H1 (cell line): Measurements from ENCODE around the gene ANKRD40CL. TPM values are rescaled to one million over a fixed set of nuclear protein-coding genes. Genes with fewer than 3 reads are reported as not detected.

ENCODE experiments used
- CTCF ChIA-PET: fragments of 300-600 bp; sonication (Branson Sonifier 250); formaldehyde crosslinking; loops from one replicate; lab custom pipeline; 2021; ENCODE audit not compliant: partially characterized antibody; lab: Charles Lee
- POLR2A ChIA-PET: fragments of 300-600 bp; sonication (Branson Sonifier 250); formaldehyde crosslinking; loops from one replicate; lab custom pipeline; 2021; ENCODE audit warnings: inconsistent platforms; ENCODE audit not compliant: partially characterized antibody; lab: Charles Lee
- DNase-seq, 2 experiments: peaks; one replicate each; pipeline versions ENCODE4 v3.0.0 to v3.0.0-alpha.2; 2010 to 2022; ENCODE audit warnings: low spot score in 2 of 2, low read depth in 1 of 2, mixed read lengths in 1 of 2
- FAIRE-seq: peaks from 2 replicates; lab custom pipeline; 2011; peaks lifted over from hg19 to GRCh38; lab: Jason Lieb, UNC
- H2AFZ ChIP-seq: 2 replicates; pipeline ENCODE4 v1.8.1; 2012; ENCODE audit warnings: low read length, inconsistent platforms
- H2AK5ac ChIP-seq: 2 replicates; pipeline ENCODE4 v1.6.1; 2013; ENCODE audit warnings: low read depth, low read length
- H2BK120ac ChIP-seq: replicated peaks from 2 replicates; pipeline ENCODE3; 2013; ENCODE audit warnings: low read depth, low read length, inconsistent platforms
- H2BK12ac ChIP-seq: 2 replicates; pipeline ENCODE4 v1.6.1; 2013; ENCODE audit warnings: low read depth, low read length
- H2BK15ac ChIP-seq: 2 replicates; pipeline ENCODE4 v1.6.1; 2013; ENCODE audit warnings: low read length
- H2BK20ac ChIP-seq: 2 replicates; pipeline ENCODE4 v1.6.1; 2013; ENCODE audit warnings: low read length
- H2BK5ac ChIP-seq: 2 replicates; pipeline ENCODE4 v1.6.1; 2013; ENCODE audit warnings: low read depth, low read length
- H3K14ac ChIP-seq: 2 replicates; pipeline ENCODE4 v1.6.1; 2013; ENCODE audit warnings: inconsistent platforms; ENCODE audit not compliant: insufficient read length
- H3K18ac ChIP-seq: 2 replicates; pipeline ENCODE4 v1.6.1; 2013; ENCODE audit warnings: low read length; ENCODE audit errors: extremely low read depth
- H3K23ac ChIP-seq: 2 replicates; pipeline ENCODE4 v1.6.1; 2013; ENCODE audit warnings: inconsistent platforms; ENCODE audit not compliant: insufficient read length
- H3K23me2 ChIP-seq: 2 replicates; pipeline ENCODE4 v1.6.1; 2013; ENCODE audit warnings: low read depth, low read length
- H3K27ac ChIP-seq: 2 replicates; pipeline ENCODE4 v1.6.1; 2011; ENCODE audit warnings: low read depth, low read length, inconsistent platforms
- H3K27me3 ChIP-seq, 4 experiments: replicated peaks in 1 of 4; 1 replicate in 1 of 4; 2 replicates in 3 of 4; pipeline versions ENCODE4 v1.6.1 to v1.8.1; 2011 to 2013; ENCODE audit warnings: low read length in 3 of 4, mild to moderate bottlenecking in 3 of 4, inconsistent platforms in 2 of 4, mixed read lengths in 2 of 4, moderate library complexity in 1 of 4; ENCODE audit not compliant: control insufficient read depth in 3 of 4, insufficient read depth in 3 of 4; ENCODE audit errors: extremely low read depth in 1 of 4
- H3K36me3 ChIP-seq, 4 experiments: 2 replicates each; pipeline versions ENCODE4 v1.6.1 to v1.8.1; 2011 to 2013; ENCODE audit warnings: mild to moderate bottlenecking in 4 of 4, low read length in 3 of 4, moderate library complexity in 2 of 4, control low read depth in 1 of 4, inconsistent platforms in 1 of 4; ENCODE audit not compliant: insufficient read depth in 4 of 4, control insufficient read depth in 2 of 4
- H3K4ac ChIP-seq: replicated peaks from 2 replicates; pipeline ENCODE3; 2013; ENCODE audit warnings: low read length, low read depth, mixed read lengths, inconsistent platforms; ENCODE audit not compliant: insufficient read length
- H3K4me1 ChIP-seq, 4 experiments: replicated peaks in 1 of 4; 1 replicate in 1 of 4; 2 replicates in 3 of 4; pipeline versions ENCODE4 v1.6.1 to v1.8.1; 2011 to 2013; ENCODE audit warnings: low read length in 3 of 4, inconsistent platforms in 2 of 4, mixed read lengths in 1 of 4; ENCODE audit not compliant: insufficient read depth in 4 of 4, control insufficient read depth in 3 of 4
- H3K4me2 ChIP-seq, 2 experiments: 2 replicates each; pipeline versions ENCODE4 v1.6.1 to v1.8.1; 2011 to 2013; ENCODE audit warnings: low read depth in 2 of 2, low read length in 2 of 2, control low read depth in 1 of 2, inconsistent platforms in 1 of 2, mild to moderate bottlenecking in 1 of 2; ENCODE audit not compliant: insufficient read depth in 1 of 2
- H3K4me3 ChIP-seq, 4 experiments: fragments of 200-600, 300-600 bp in 1 of 4; sonication (generic), shearing (Covaris generic), sonication (Bioruptor Twin) in 1 of 4; 2 replicates each; pipeline versions ENCODE4 v1.5.1 to v1.8.1; 2011 to 2016; ENCODE audit warnings: low read length in 4 of 4, low read depth in 3 of 4, control low read depth in 2 of 4, inconsistent platforms in 2 of 4, mild to moderate bottlenecking in 2 of 4, mixed read lengths in 1 of 4, moderate library complexity in 1 of 4; ENCODE audit not compliant: insufficient read depth in 2 of 4; ENCODE audit errors: extremely low read depth in 1 of 4
- H3K56ac ChIP-seq: replicated peaks from 2 replicates; pipeline ENCODE3; 2013; ENCODE audit warnings: low read depth, mild to moderate bottlenecking, mixed read lengths, low read length, inconsistent platforms; ENCODE audit not compliant: insufficient read length
- H3K79me1 ChIP-seq: 2 replicates; pipeline ENCODE4 v1.6.1; 2013; ENCODE audit warnings: low read depth, low read length, control low read depth
- H3K79me2 ChIP-seq, 2 experiments: 2 replicates each; pipeline versions ENCODE4 v1.6.1 to v1.8.1; 2012 to 2013; ENCODE audit warnings: low read length in 2 of 2, mild to moderate bottlenecking in 2 of 2, inconsistent platforms in 1 of 2; ENCODE audit not compliant: insufficient read depth in 2 of 2, control insufficient read depth in 1 of 2
- H3K9ac ChIP-seq, 4 experiments: replicated peaks in 1 of 4; 1 replicate in 1 of 4; 2 replicates in 3 of 4; pipeline versions ENCODE4 v1.6.1 to v1.8.1; 2011 to 2013; ENCODE audit warnings: low read depth in 3 of 4, low read length in 3 of 4, control low read depth in 2 of 4, mild to moderate bottlenecking in 2 of 4, moderate library complexity in 2 of 4, inconsistent platforms in 1 of 4; ENCODE audit errors: extremely low read depth in 1 of 4
- H3K9me3 ChIP-seq, 2 experiments: 2 replicates each; pipeline versions ENCODE4 v1.6.1 to v1.8.1; 2012 to 2013; ENCODE audit warnings: mild to moderate bottlenecking in 2 of 2, moderate library complexity in 2 of 2, control low read depth in 1 of 2, inconsistent platforms in 1 of 2, low read depth in 1 of 2, low read length in 1 of 2, mixed read lengths in 1 of 2; ENCODE audit not compliant: insufficient read depth in 2 of 2
- H4K20me1 ChIP-seq, 2 experiments: replicated peaks in 1 of 2; 2 replicates each; pipeline versions ENCODE3 to v1.8.1; 2011 to 2013; ENCODE audit warnings: inconsistent platforms in 2 of 2, low read length in 2 of 2, mild to moderate bottlenecking in 1 of 2; ENCODE audit not compliant: insufficient read depth in 2 of 2, control insufficient read depth in 1 of 2
- H4K5ac ChIP-seq: 2 replicates; pipeline ENCODE4 v1.6.1; 2013; ENCODE audit warnings: low read length, low read depth, mixed read lengths, inconsistent platforms; ENCODE audit not compliant: insufficient read length
- H4K8ac ChIP-seq: 2 replicates; pipeline ENCODE4 v1.8.0; 2013; ENCODE audit warnings: mild to moderate bottlenecking, moderate library complexity, low read length, inconsistent platforms; ENCODE audit not compliant: insufficient read depth; ENCODE audit errors: extremely low read depth
- H4K91ac ChIP-seq: replicated peaks from 2 replicates; pipeline ENCODE3; 2013; ENCODE audit warnings: low read length, mixed read lengths, inconsistent platforms; ENCODE audit not compliant: insufficient read length
- BACH1 ChIP-seq: IDR thresholded peaks from 2 replicates; pipeline ENCODE4 v1.6.1; 2012; ENCODE audit warnings: low read length, improper control_type of control experiment
- CBX5 ChIP-seq: fragments of 300-800, 300-1000 bp; sonication (generic); IDR thresholded peaks from 2 replicates; pipeline ENCODE4 v1.7.1; 2016; ENCODE audit warnings: antibody characterized with exemption, low read length, low read depth
- E2F6 ChIP-seq: IDR thresholded peaks from 2 replicates; pipeline ENCODE4 v1.6.1; 2012; ENCODE audit warnings: inconsistent platforms
- HDAC6 ChIP-seq: IDR thresholded peaks from one replicate; pipeline ENCODE4 v1.7.1; 2012; ENCODE audit warnings: low read depth, mild to moderate bottlenecking, inconsistent platforms, low read length, moderate library complexity
- KDM1A ChIP-seq: fragments of 200-600, 300-600 bp; sonication (generic); IDR thresholded peaks from 2 replicates; pipeline ENCODE4 v1.7.1; 2016; ENCODE audit warnings: mild to moderate bottlenecking, low read length, borderline replicate concordance
- KDM5A ChIP-seq: fragments of 200-600 bp; IDR thresholded peaks from 2 replicates; pipeline ENCODE4 v1.7.1; 2012; ENCODE audit warnings: mild to moderate bottlenecking, low read length, inconsistent platforms, mixed read lengths
- RAD21 ChIP-seq, 2 experiments: IDR thresholded peaks in 1 of 2; conservative IDR thresholded peaks in 1 of 2; 2 replicates each; pipeline ENCODE4 v1.6.1; 2011; ENCODE audit warnings: low read depth in 2 of 2, low read length in 2 of 2, improper control_type of control experiment in 1 of 2, inconsistent platforms in 1 of 2, mild to moderate bottlenecking in 1 of 2, moderate library complexity in 1 of 2
- SIRT6 ChIP-seq: IDR thresholded peaks from one replicate; pipeline ENCODE4 v1.7.1; 2012; ENCODE audit warnings: low read length, inconsistent platforms
- SP1 ChIP-seq: IDR thresholded peaks from 2 replicates; pipeline ENCODE4 v1.6.1; 2011; ENCODE audit warnings: low read depth, low read length
- SP2 ChIP-seq: IDR thresholded peaks from 2 replicates; pipeline ENCODE4 v1.6.1; 2012; ENCODE audit warnings: mild to moderate bottlenecking, low read length, inconsistent platforms
- SRF ChIP-seq: IDR thresholded peaks from 2 replicates; pipeline ENCODE4 v1.6.1; 2011; ENCODE audit warnings: mild to moderate bottlenecking, low read depth, low read length, moderate library complexity
- TBP ChIP-seq: IDR thresholded peaks from 2 replicates; pipeline ENCODE4 v1.6.1; 2011; ENCODE audit warnings: low read depth, low read length, improper control_type of control experiment
- USF2 ChIP-seq: IDR thresholded peaks from 2 replicates; pipeline ENCODE4 v1.6.1; 2011; ENCODE audit warnings: low read length, improper control_type of control experiment
- WGBS, 2 experiments: shearing (Covaris generic) in 1 of 2; methylation state at CpG; one replicate each; pipeline versions ENCODE4 v1.1.6 to v1.1.7; 2013 to 2015; ENCODE audit warnings: low lambda C conversion rate in 2 of 2, mixed read lengths in 2 of 2, inconsistent platforms in 1 of 2, low coverage in 1 of 2, missing lambda C conversion rate in 1 of 2; ENCODE audit not compliant: insufficient replicate concordance in 2 of 2, insufficient coverage in 1 of 2, insufficient read length in 1 of 2; ENCODE audit errors: extremely low coverage in 1 of 2, missing lambda C conversion rate in 1 of 2; 5-methylcytosine and 5-hydroxymethylcytosine counted together
- polyA plus RNA-seq, 7 experiments: library from polyadenylated mRNA; depleted of rRNA in 3 of 7; stranded (reverse) in 5 of 7; unstranded in 2 of 7; fragments of >200 nt in 5 of 7; fragments of 200-250 nt in 2 of 7; gene quantifications; 1 replicate in 5 of 7; 2 replicates in 1 of 7; 4 replicates in 1 of 7; pipeline versions ENCODE4 v1.2.1 to v1.2.3, GENCODE V29; 2011 to 2013; ENCODE audit warnings: missing spikeins in 2 of 7, mixed read lengths in 2 of 7
- total RNA-seq: library from RNA; stranded (reverse); fragmentation: NEBNext Ultra II Directional; extraction: Animal tissue kit (Norgen Biotek cat#: 25700); gene quantifications from 2 replicates; pipeline ENCODE4 v1.2.1, GENCODE V29; 2021

ANKRD40CL gene
- total and polyA plus RNA-seq, 2 of the 8 experiments (the other 6 are each of a cell fraction or from before 2014, with no cell fraction given): not detected

GRCh38 chr17:50768346-50768761, 1.0 kb upstream of the ANKRD40CL start:
- DNase-seq: peak in 1 of 2 experiments; percentile 47
- Histone ChIP-seq H4K5ac (no peak overlapping the region), H3K18ac (no peak overlapping the region), H3K14ac (no peak overlapping the region), H3K9me3 (no peaks in the 10 kb centered on the region), H3K4me1 (no peaks in the 10 kb centered on the region), H3K27ac (no peak overlapping the region), H2AFZ (peak overlapping the region; percentile 72), H2BK20ac (no peak overlapping the region), H3K36me3 (no peaks in the 10 kb centered on the region), H3K56ac (no peak overlapping the region), H3K4me2 (no peak overlapping the region), H2BK5ac (no peak overlapping the region; the same call in 1 of the 2 replicates), H3K23me2 (no peaks in the 10 kb centered on the region), H3K79me2 (no peaks in the 10 kb centered on the region), H2BK12ac (no peak overlapping the region), H2BK120ac (no peak overlapping the region), H3K9ac (no peak overlapping the region), H3K79me1 (no peaks in the 10 kb centered on the region), H3K4ac (no peak overlapping the region), H4K91ac (no peak overlapping the region), H2AK5ac (no peak overlapping the region), H3K27me3 (no peaks in the 10 kb centered on the region), H4K20me1 (no peaks in the 10 kb centered on the region), H3K23ac (no peak overlapping the region), H3K4me3 (no peak overlapping the region), H2BK15ac (no peak overlapping the region), H4K8ac (no peak overlapping the region)
- CTCF ChIA-PET: interaction anchor here (0.8 to 2.9 kb wide), 7 partner anchors 15 to 289 kb away, joined by 3 to 15 read pairs (median 5); no protein-coding TSS in a partner anchor
- FAIRE-seq: no peak
- WGBS, 2 experiments: 88 to 100% methylated on average over 2 to 7 of the region's 7 CpGs
- POLR2A ChIA-PET: no interaction called here
- no peak for TF ChIP-seq SP2
- no peak for TF ChIP-seq SP1
- no peak for TF ChIP-seq E2F6
- TF ChIP-seq SRF: no peak
- no peak for TF ChIP-seq BACH1
- TF ChIP-seq KDM1A: no peak
- no peak for TF ChIP-seq KDM5A
- no peak for TF ChIP-seq CBX5
- TF ChIP-seq HDAC6: no peak
- no peak for TF ChIP-seq TBP
- TF ChIP-seq USF2: no peak
- TF ChIP-seq SIRT6: no peak
- TF ChIP-seq RAD21 (IDR thresholded peaks at IDR 0.05 in 1 of 2, conservative IDR thresholded peaks at IDR 0.05 in 1 of 2; ENCODE audit: low read depth in 2 of 2, low read length in 2 of 2): no peak
